H9 (cell line): ENCODE measurements around the gene EDC3. TPM values are rescaled to one million over a fixed set of nuclear protein-coding genes. Genes with fewer than 3 reads are reported as not detected.

ENCODE experiments used
- DNase-seq: peaks from one replicate; pipeline ENCODE4 v3.0.0-alpha.2; 2017
- H2AFZ ChIP-seq: one replicate; pipeline ENCODE4 v1.6.1; 2013; ENCODE audit warnings: mild to moderate bottlenecking, low read length, control low read depth, moderate library complexity
- H2AK5ac ChIP-seq: 2 replicates; pipeline ENCODE4 v1.6.1; 2013; ENCODE audit warnings: low read length, control low read depth, mixed read lengths; ENCODE audit not compliant: insufficient read length
- H2BK120ac ChIP-seq: one replicate; pipeline ENCODE4 v1.6.1; 2013; ENCODE audit warnings: low read depth, mild to moderate bottlenecking, low read length, control low read depth, inconsistent platforms; ENCODE audit not compliant: poor library complexity, severe bottlenecking
- H2BK12ac ChIP-seq: 2 replicates; pipeline ENCODE4 v1.6.1; 2013; ENCODE audit warnings: low read length, control low read depth, mixed read lengths, low read depth; ENCODE audit not compliant: insufficient read length
- H2BK15ac ChIP-seq: 2 replicates; pipeline ENCODE4 v1.6.1; 2013; ENCODE audit warnings: low read depth, low read length, control low read depth
- H2BK20ac ChIP-seq: one replicate; pipeline ENCODE4 v1.6.1; 2013; ENCODE audit warnings: low read depth, mild to moderate bottlenecking, low read length, control low read depth, inconsistent platforms; ENCODE audit not compliant: poor library complexity, severe bottlenecking
- H2BK5ac ChIP-seq: 2 replicates; pipeline ENCODE4 v1.6.1; 2013; ENCODE audit warnings: low read length, control low read depth, mixed read lengths; ENCODE audit not compliant: insufficient read length
- H3K14ac ChIP-seq: 2 replicates; pipeline ENCODE4 v1.6.1; 2013; ENCODE audit warnings: low read length, control low read depth; ENCODE audit not compliant: insufficient read depth
- H3K18ac ChIP-seq: 2 replicates; pipeline ENCODE4 v1.6.1; 2013; ENCODE audit warnings: low read depth, mild to moderate bottlenecking, mixed read lengths, low read length, control low read depth; ENCODE audit not compliant: insufficient read length
- H3K23ac ChIP-seq: 2 replicates; pipeline ENCODE4 v1.6.1; 2013; ENCODE audit warnings: low read length, control low read depth, mixed read lengths, low read depth; ENCODE audit not compliant: insufficient read length
- H3K23me2 ChIP-seq: 2 replicates; pipeline ENCODE4 v1.6.1; 2013; ENCODE audit warnings: low read depth, mild to moderate bottlenecking, mixed read lengths, low read length, control low read depth; ENCODE audit not compliant: insufficient read length, poor library complexity, severe bottlenecking
- H3K27ac ChIP-seq: 2 replicates; pipeline ENCODE4 v1.5.1; 2013; ENCODE audit warnings: low read length, control low read depth, mixed read lengths, low read depth; ENCODE audit not compliant: insufficient read length
- H3K27me3 ChIP-seq: 2 replicates; pipeline ENCODE4 v1.6.1; 2013; ENCODE audit warnings: low read length, control low read depth, inconsistent platforms; ENCODE audit not compliant: insufficient read depth
- H3K4ac ChIP-seq: 2 replicates; pipeline ENCODE4 v1.6.1; 2013; ENCODE audit warnings: low read depth, mild to moderate bottlenecking, control low read depth, inconsistent platforms, low read length, moderate library complexity
- H3K4me1 ChIP-seq: 2 replicates; pipeline ENCODE4 v1.6.1; 2013; ENCODE audit warnings: low read length, control low read depth, inconsistent platforms; ENCODE audit not compliant: insufficient read depth
- H3K4me2 ChIP-seq: 2 replicates; pipeline ENCODE4 v1.6.1; 2013; ENCODE audit warnings: low read length, control low read depth, mixed read lengths; ENCODE audit not compliant: insufficient read length, insufficient read depth
- H3K56ac ChIP-seq: 2 replicates; pipeline ENCODE4 v1.6.1; 2013; ENCODE audit warnings: low read depth, mild to moderate bottlenecking, mixed read lengths, low read length, control low read depth; ENCODE audit not compliant: insufficient read length
- H3K79me1 ChIP-seq: 2 replicates; pipeline ENCODE4 v1.6.1; 2013; ENCODE audit warnings: low read depth, mild to moderate bottlenecking, moderate library complexity, low read length, control low read depth, inconsistent platforms; ENCODE audit not compliant: insufficient read depth, poor library complexity, severe bottlenecking
- H3K79me2 ChIP-seq: 2 replicates; pipeline ENCODE4 v1.6.1; 2013; ENCODE audit warnings: low read length, control low read depth, inconsistent platforms; ENCODE audit not compliant: insufficient read depth
- H3K9ac ChIP-seq: 2 replicates; pipeline ENCODE4 v1.6.1; 2013; ENCODE audit warnings: low read length, control low read depth, mixed read lengths; ENCODE audit not compliant: insufficient read length; ENCODE audit errors: extremely low read depth
- H3K9me3 ChIP-seq: one replicate; pipeline ENCODE4 v1.6.1; 2013; ENCODE audit warnings: low read depth, low read length, inconsistent platforms; ENCODE audit not compliant: control insufficient read depth
- H3T11ph ChIP-seq: one replicate; pipeline ENCODE4 v1.6.1; 2013; ENCODE audit warnings: mild to moderate bottlenecking, low read length, control low read depth, inconsistent platforms
- H4K20me1 ChIP-seq: one replicate; pipeline ENCODE4 v1.6.1; 2013; ENCODE audit not compliant: control insufficient read depth, insufficient read length, insufficient read depth
- H4K5ac ChIP-seq: 2 replicates; pipeline ENCODE4 v1.6.1; 2013; ENCODE audit warnings: low read depth, mild to moderate bottlenecking, mixed read lengths, low read length, control low read depth; ENCODE audit not compliant: insufficient read length
- H4K8ac ChIP-seq: replicated peaks from 2 replicates; pipeline ENCODE4 v1.6.1; 2013; ENCODE audit warnings: low read length, control low read depth, mixed read lengths, low read depth; ENCODE audit not compliant: insufficient read length
- H4K91ac ChIP-seq: 2 replicates; pipeline ENCODE4 v1.6.1; 2013; ENCODE audit warnings: low read depth, mild to moderate bottlenecking, moderate library complexity, mixed read lengths, low read length, control low read depth; ENCODE audit not compliant: insufficient read length
- H3K27ac Mint-ChIP-seq, 3 experiments: 2 replicates in 2 of 3; 3 replicates in 1 of 3; pipeline ENCODE4 v1.8.0; 2020 to 2021; ENCODE audit warnings: mixed read lengths in 3 of 3, mild to moderate bottlenecking in 1 of 3, moderate library complexity in 1 of 3
- H3K27me3 Mint-ChIP-seq: 2 replicates; pipeline ENCODE4 v1.8.0; 2021; ENCODE audit warnings: low read depth, mild to moderate bottlenecking, moderate library complexity, mixed read lengths
- H3K36me3 Mint-ChIP-seq, 3 experiments: 2 replicates in 2 of 3; 3 replicates in 1 of 3; pipeline ENCODE4 v1.8.0; 2020 to 2021; ENCODE audit warnings: low read depth in 3 of 3, mixed read lengths in 3 of 3; ENCODE audit not compliant: insufficient read depth in 1 of 3
- H3K4me1 Mint-ChIP-seq, 2 experiments: 2 replicates each; pipeline ENCODE4 v1.8.0; 2020; ENCODE audit warnings: mixed read lengths in 2 of 2
- H3K4me3 Mint-ChIP-seq, 2 experiments: 2 replicates in 1 of 2; 3 replicates in 1 of 2; pipeline ENCODE4 v1.8.0; 2020 to 2021; ENCODE audit warnings: mild to moderate bottlenecking in 2 of 2, mixed read lengths in 2 of 2, moderate library complexity in 1 of 2
- H3K9me3 Mint-ChIP-seq, 2 experiments: 2 replicates in 1 of 2; 3 replicates in 1 of 2; pipeline ENCODE4 v1.8.0; 2020; ENCODE audit warnings: mild to moderate bottlenecking in 2 of 2, mixed read lengths in 2 of 2, moderate library complexity in 1 of 2
- CTCF ChIP-seq: fragments of 200-600 bp; sonication (generic); conservative IDR thresholded peaks from 3 replicates; pipeline ENCODE4 v1.8.0; 2021; ENCODE audit warnings: antibody characterized with exemption, mild to moderate bottlenecking
- WGBS: extraction: QIAGEN DNeasy Blood & Tissue Kit; methylation state at CpG from one replicate; pipeline ENCODE4 v1.1.7; 2013; ENCODE audit warnings: missing lambda C conversion rate, low lambda C conversion rate, mixed read lengths; ENCODE audit not compliant: insufficient read length; ENCODE audit errors: extremely low coverage; 5-methylcytosine and 5-hydroxymethylcytosine counted together
- total RNA-seq: library from RNA; stranded (reverse); gene quantifications from 2 replicates; pipeline ENCODE4 v1.2.1, GENCODE V29; 2021

EDC3 gene
- total RNA-seq, 1 experiment from 2014 or later, result 60.5 TPM

GRCh38 chr15:74628199-74628598, 67.6 kb downstream of the EDC3 start:
- Histone ChIP-seq H3K9ac (no peak overlapping the region), H3K9me3 (no peaks in the 10 kb centered on the region), H3K79me2 (no peaks in the 10 kb centered on the region), H2BK12ac (no peak overlapping the region), H4K5ac (no peak overlapping the region), H4K20me1 (no peaks in the 10 kb centered on the region), H3K23me2 (no peaks in the 10 kb centered on the region), H3K14ac (no peak overlapping the region), H2BK5ac (no peak overlapping the region), H2AK5ac (no peak overlapping the region), H3T11ph (no peak overlapping the region), H3K4ac (no peak overlapping the region), H4K8ac (no peak overlapping the region), H3K4me1 (no peaks in the 10 kb centered on the region), H2BK120ac (no peak overlapping the region), H3K27me3 (no peaks in the 10 kb centered on the region), H2AFZ (no peak overlapping the region), H3K79me1 (no peaks in the 10 kb centered on the region), H2BK20ac (no peak overlapping the region), H3K18ac (no peak overlapping the region), H3K56ac (no peak overlapping the region), H3K27ac (no peak overlapping the region), H2BK15ac (no peak overlapping the region), H4K91ac (no peak overlapping the region), H3K4me2 (no peak overlapping the region), H3K23ac (no peak overlapping the region)
- H3K27me3 Mint-ChIP-seq, result no peaks in the 10 kb centered on the region; the same call in 1 of the 2 replicates
- no peaks in the 10 kb centered on the region for H3K4me1 Mint-ChIP-seq
- no peak for DNase-seq
- H3K4me3 Mint-ChIP-seq, result no peak overlapping the region
- H3K36me3 Mint-ChIP-seq, result peaks cover 37 to 78% (median 76%) of the 10 kb centered on the region in 3 experiments; a peak in 6 of 7 replicates
- no peaks in the 10 kb centered on the region for H3K9me3 Mint-ChIP-seq
- no CpG with 5 or more reads among the region's 3 CpGs for WGBS
- no peak for TF ChIP-seq CTCF
- H3K27ac Mint-ChIP-seq, result peak overlapping the region in 1 of 3 experiments; percentile 16; a peak in 1 of 7 replicates
